RCC 7860 (cell line): ENCODE results near the gene CYP46A1.

Experiments
- DNase-seq: peaks from one replicate; pipeline ENCODE4 v3.0.0-alpha.2; 2015; ENCODE audit warnings: low spot score
- FAIRE-seq: peaks from 2 replicates; lab custom pipeline; 2012; peaks lifted over from hg19 to GRCh38; lab: Jason Lieb, UNC

The CYP46A1 gene

DNA sequence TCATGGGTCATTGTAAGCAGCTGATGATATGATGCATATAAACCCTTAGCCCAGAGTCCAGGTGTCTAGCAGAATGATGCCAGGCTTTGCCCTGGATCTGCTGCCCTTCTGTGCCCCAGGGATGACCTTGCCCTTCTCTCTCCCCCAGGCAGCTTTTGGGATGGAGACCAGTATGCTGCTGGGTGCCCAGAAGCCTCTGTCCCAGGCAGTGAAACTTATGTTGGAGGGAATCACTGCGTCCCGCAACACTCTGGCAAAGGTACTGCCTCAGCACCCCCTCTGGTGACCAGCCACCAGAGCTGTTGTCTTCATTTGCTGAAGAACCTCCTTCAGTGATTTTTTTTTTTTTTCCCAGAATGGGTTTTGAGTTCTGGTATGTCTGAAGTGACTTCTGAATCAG is 23.3 kb downstream of the CYP46A1 start:
- DNase-seq (no peak), FAIRE-seq (no peak)

- DNase-seq (no peak), FAIRE-seq (no peak)
Measured at GRCh38 chr14:99707921-99708320, 23.8 kb downstream of the CYP46A1 start.

GRCh38 chr14:99708449-99708848 is 24.4 kb downstream of the CYP46A1 start:
- DNase-seq (no peak), FAIRE-seq (no peak)

DNA sequence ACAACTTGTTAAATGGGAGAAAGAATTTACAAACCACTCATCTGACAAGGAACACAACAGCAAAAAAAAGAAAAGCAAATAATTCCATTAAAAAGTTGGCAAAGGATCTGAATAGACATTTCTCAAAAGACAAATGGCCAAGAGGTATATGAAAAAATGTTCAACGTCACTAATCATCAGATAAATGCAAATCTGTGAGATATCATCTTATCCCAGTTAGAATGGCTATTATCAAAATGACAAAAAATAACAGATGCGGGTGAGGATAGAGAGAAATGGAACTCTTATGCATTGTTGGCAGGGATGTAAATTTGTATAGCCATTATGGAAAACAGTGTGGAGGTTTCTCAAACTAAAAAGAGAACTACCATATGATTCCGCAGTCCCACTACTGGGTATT is 29.9 kb downstream of the CYP46A1 start:
- DNase-seq (no peak), FAIRE-seq (no peak)

DNA sequence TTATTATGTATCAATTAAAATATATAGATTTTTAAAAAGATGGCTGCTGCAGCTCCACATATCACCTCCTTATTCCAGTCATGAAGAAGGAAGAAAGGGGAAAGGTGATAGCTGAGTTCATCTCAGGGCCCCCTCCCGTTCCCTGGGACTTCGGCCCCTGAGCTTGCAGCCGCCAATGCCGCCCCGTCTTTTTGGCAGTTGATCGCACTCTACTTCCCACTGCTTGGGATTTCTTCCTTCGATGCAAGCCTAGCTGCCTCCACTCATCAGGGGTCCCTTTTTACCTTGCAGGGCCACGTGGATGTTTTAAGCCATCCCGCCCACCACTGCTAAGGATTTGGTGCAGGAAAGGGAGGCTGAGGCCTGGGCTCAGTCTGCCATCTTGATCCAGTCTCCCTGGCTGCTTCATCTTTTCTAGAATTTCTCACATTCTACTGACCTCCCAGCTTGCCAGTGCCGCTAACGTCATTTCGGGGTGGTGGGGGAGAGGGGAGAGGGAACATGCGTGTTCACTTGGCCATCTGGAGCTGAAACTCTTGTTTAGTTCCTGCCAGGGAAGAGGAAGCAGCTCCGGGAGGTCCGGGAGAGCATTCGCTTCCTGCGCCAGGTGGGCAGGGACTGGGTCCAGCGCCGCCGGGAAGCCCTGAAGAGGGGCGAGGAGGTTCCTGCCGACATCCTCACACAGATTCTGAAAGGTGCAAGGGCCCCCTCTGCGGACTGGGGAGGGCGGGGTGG is 31.3 kb downstream of the CYP46A1 start:
- DNase-seq: no peak
- no peak for FAIRE-seq

DNA sequence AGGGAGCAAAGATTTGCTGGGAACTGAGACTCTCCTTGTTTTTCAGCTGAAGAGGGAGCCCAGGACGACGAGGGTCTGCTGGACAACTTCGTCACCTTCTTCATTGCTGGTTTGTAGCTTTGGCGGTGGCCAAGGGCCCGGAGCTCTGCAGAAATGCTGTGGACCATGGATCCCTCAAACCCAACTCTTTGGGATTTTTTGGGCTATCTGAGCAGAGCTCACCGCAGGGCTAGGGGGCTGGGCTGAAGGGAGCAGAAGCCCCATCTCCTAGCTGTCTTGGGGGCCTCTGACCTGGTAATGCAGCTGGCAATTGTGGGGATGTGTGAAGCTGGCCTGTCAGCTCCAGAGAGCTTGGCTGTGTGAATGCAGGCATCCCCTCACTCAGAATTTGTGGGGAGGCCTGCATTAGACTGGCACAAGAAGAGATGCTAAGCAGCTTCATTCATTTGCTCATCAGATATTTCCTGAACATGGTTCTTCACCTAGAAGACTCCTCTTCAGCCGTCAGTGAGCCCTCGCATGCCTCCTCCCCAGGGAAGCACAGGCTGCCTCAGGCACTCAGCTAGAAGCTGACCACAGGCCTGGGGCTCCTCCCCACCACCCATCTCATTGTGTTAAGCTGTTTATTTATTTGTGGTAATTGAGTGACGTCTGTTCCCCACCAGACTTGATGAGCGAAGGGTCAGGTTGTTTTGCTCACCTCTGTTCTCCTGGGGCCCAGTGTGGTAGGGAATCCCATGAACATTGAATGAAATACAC is 32.2 kb downstream of the CYP46A1 start:
- no peak for FAIRE-seq
- no peak for DNase-seq

DNA sequence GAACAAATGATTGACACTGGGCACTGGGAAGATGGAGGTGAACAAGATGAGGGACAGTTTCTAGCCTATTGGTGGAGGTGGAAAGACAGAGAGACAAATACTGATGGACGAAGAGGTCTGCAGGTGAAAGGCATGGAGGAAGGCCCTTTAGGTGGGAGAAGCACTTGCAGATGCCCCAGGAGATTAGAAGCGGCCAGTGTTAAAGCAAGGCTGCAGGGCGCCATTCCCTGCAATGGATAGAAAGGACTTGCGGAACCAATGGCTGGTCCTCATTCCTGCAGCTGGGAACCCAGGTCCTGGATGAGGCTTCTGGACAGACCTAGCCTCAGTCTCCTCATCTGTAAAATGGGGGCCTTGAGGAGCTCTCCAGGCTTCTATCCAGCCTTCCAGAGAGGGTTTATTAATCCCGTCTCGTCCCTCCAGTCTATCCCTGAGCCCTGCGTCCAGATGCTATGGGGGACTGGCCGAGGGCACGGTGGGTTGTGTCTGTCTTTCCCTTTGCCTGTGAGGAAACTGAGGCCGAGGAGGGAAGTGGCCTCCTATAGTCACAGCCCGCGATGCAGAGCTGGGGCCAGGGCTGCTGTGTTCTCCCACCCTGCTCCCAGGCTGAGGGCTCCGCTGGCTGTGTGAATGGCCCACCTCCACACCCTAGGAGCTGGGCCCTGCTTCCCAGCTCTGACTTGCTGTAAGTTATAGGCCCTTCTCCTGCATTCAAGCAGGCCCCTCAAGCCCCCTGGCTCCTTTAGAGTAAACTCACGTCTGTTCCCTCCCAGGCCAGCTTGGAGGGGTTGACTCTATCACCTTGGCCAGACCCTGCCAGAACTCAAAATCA is 33.0 kb downstream of the CYP46A1 start:
- DNase-seq (no peak), FAIRE-seq (no peak)

GRCh38 chr14:99717682-99718013 is 33.5 kb downstream of the CYP46A1 start:
- DNase-seq (no peak), FAIRE-seq (no peak)

- no peak for FAIRE-seq
- no peak for DNase-seq
Measured at GRCh38 chr14:99718031-99718810, 34.1 kb downstream of the CYP46A1 start.

- FAIRE-seq: no peak
Measured at GRCh38 chr14:99718811-99719192, 34.7 kb downstream of the CYP46A1 start.

GRCh38 chr14:99720941-99721791 is 37.1 kb downstream of the CYP46A1 start:
- DNase-seq (no peak), FAIRE-seq (no peak)

More at GRCh38 chr14:99718811-99719192, 34.7 kb downstream of the CYP46A1 start:
- no peak for DNase-seq

- DNase-seq (no peak), FAIRE-seq (no peak)
Measured at GRCh38 chr14:99721792-99722516, 37.9 kb downstream of the CYP46A1 start.

GRCh38 chr14:99722741-99723140 is 38.6 kb downstream of the CYP46A1 start:
- no peak for FAIRE-seq
- no peak for DNase-seq

DNA sequence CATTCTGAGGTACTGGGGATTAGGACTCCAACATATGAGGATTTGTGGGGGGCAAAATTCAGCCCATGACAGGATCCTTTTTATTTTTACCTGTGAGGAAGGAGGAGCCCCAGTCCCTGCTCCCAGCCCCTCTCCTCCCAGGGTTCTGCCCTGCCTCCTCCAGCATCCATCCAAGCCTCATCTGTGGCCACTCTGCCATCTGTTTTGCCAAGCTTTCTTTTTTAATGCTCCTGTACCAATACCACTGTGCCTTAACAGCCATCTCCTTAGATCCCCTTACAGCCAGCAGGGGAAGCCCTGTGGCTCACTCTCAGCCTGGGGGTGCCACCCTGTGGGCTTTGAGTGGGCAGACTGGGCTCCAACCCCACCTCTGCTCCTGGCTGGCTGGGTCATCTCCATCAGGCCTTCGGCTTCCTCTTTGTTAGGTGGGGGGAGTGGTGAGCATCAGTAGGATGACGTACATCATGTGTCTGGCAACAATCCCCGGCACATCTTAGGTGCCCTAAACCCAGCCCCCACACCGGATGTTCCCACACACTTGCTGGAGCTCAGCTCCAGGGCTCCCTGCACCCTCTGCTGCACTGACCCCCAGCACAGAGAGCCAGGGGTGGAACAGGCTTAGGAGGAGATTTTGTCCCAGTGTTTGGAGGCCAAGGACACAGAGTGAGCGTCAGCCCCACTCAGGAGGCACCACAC is 40.2 kb downstream of the CYP46A1 start:
- DNase-seq: no peak
- no peak for FAIRE-seq

GRCh38 chr14:99724939-99725773 is 41.1 kb downstream of the CYP46A1 start:
- DNase-seq: no peak
- no peak for FAIRE-seq

DNA sequence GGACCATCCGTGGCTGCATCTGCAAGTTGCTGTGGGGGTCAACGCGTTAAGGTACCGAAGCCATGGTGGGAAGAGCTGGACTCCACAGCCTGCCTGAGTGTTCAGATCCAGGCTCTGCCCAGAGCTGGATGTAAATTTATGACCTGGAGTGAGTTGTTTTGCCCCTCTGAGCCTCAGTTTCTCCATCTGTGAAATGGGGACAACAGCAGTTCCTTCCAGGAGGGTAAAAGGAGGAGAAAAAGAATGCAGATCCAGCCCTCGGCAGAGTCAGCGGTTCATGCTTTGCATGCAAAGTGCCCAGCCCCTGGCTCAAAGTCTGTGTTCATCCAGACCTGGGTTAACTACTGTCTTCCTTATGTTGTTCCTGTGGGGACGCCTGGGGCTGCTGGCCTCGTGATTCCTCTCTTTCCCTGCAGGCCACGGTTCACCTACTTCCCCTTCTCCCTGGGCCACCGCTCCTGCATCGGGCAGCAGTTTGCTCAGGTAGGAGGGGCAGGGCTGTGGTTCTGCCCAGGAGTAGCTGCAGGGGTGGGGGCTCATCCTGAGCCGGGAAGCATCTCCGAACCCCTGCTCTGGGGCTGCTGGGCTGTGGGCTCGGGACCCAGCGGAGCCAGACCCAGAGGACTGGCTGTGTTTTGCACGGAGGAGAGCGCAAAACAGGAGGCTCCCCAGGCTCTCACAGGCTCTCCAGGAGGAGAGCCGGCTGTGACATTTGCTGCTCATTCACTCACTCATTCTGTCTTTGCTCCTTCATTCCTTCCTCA is 41.9 kb downstream of the CYP46A1 start:
- FAIRE-seq (no peak), DNase-seq (no peak)

GRCh38 chr14:99726538-99727095 is 42.5 kb downstream of the CYP46A1 start:
- DNase-seq (no peak), FAIRE-seq (no peak)
